ENCODE measurements around the gene CNGA1.
"Not testable (repeated sequence)": the region's sequence is repeated elsewhere in the genome, so short reads cannot be mapped to it uniquely, and the experiment has no call there.

Gene CNGA1

DNA sequence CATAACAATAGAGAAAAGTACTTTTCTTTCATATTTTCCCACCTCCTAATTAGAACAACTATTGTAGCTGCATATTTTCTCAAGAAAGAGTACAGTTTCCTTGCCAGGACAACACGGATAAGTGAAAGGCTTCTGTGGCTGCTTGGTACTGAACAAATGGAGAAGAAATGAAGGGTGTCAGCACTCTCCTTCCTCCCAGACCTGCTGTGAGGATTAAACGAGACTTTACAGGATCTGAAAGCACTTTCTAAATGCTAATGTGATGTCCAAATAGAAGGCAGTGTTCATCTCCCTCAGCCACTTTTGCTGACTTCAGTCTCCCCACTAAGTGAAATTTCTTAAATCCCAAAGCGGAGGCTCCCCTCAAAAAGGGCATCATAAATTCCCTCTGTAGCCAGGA, 14.0 kb upstream of the CNGA1 start:
- no peak for DNase-seq (ENCODE audit: low read depth in 2 of 2)

DNA sequence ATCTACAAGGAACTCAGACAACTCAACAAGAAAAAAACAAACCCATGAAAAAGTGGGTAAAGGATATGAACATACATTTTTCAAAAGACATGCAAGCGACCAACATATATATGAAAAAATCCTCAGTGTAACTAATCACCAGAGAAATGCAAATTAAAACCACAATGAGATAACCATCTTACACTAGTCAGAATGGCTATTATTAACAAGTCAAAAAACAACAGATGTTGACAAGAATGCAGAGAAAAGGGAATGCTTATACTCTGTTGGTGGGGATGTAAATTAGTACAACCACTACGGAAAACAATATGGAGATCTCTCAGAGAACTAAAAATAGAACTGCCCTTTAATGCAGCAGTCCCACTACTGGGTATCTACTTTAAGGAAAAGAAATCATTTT, 12.2 kb upstream of the CNGA1 start:
- DNase-seq (ENCODE audit: low read depth in 2 of 2) = no peak

DNA sequence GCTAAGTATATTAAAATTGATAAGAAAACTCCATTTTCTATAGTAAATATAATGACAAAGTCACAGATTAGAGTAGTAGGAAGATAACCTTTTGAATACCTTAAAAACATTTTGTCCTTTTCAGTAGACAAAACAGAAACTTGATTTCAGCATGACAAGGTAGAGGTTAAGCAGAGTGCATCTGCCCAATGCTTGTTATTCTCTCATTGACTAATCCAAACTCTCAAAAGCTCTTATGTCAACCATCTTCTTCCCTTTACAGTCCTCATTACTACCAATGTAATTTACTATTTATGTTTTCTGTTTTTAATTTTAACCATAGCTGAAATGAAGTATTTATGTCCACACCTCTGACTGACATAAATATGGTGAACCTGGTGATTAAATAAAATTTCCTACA, 11.2 kb upstream of the CNGA1 start:
- no peak for DNase-seq (ENCODE audit: low read depth in 2 of 2)

DNA sequence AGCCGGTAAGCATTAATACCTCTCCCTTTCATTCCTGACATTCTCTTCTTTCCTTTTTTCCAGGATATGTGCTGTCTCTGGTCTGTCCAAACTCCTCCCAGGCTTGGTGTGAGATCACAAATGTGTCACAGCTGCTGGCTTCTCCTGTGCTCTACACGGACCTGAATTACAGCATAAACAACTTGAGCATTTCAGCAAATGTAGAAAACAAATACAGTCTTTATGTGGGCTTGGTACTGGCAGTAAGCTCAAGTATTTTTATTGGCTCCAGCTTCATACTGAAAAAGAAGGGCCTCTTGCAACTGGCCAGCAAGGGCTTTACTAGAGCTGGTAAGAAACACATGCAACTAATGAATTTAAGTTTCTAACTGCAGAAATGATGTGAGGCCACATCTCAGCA, 8.5 kb upstream of the CNGA1 start:
- no peak for DNase-seq (ENCODE audit: low read depth in 2 of 2)

DNA sequence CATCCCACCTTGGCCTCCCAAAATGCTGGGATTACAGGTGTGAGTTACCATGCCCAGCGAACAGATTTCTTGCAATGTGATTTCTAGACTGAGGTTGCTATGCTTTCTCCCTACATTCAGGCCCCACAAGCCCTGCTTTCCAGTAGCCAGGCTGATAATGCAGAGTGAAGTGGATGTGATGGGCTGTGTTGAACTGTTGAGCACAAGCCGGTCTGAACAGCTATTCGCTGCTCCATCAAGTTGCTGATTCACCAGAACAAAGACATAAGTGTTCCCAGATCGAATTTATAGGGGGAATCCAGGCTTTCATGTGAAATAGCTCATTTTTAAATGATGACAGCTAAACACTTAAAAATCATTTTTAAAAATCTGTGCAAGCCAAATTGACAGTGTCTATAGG, 8.0 kb upstream of the CNGA1 start:
- no peak for DNase-seq (ENCODE audit: low read depth in 2 of 2)

DNA sequence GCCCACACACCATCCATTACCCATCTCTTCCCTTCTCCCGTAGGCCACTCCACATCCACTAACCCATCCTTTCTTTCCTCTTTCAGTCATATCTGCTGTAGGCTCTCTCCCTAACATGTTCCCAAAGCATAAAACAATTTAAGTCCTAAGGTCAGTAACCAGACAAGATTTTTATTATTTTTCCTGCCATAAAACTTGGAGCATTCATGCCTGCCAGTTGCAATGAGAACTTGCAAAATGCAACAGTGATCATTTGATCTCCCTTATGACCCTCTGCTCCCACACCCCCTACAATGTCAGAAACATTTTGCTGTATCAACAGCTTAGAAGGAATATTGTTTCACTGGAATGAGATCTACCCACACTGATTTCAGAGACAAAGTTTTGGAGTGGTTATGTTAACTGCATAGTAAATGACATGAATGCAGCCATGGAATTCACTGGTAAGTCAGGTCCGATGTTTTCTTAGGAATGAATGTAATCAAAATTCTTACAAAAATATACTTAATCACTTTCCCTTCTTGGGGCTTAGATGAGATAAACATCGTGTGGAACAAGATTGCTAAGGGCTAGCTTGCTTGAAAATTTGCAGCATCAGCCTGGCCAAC, 5.8 kb upstream of the CNGA1 start:
- no peak for DNase-seq (ENCODE audit: low read depth in 2 of 2)

DNA sequence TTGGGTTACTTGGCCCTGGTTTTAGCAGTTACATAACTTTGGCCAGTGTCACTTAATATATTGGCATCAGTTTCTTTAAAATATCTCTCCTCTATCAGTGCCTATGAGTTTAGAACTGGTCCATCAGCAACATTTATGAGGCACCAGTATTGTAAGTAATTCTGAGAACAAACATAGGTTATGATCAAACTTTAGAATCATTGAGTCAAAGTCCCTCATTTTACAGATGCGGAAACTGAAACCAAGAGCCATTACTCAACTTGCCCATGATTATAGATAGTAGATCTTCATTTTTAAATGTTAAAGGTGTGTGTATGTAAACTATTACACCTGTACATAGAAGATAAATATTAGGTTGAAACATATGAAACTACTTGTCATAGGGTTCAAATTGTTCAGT, 4.6 kb upstream of the CNGA1 start:
- no peak for DNase-seq (ENCODE audit: low read depth in 2 of 2)

DNA sequence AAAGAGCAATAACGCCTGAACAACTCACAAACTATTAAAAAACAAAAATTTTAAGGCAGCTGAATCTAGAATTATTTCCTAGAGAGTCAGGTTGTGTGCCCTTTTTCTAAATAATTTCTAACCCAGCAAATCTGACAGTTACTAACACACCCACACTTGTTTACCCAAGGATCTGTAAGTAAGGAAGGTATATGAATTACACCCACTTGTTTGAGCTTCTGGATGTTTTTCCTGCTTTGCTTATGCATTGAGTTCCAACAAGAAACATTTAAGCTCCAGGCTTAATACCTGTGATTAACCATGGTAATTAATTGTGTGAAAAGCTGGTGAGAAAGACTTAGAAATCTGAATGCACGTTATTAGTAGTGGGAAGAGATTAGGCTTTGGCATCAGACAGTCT, 1.6 kb upstream of the CNGA1 start:
- DNase-seq (ENCODE audit: low read depth in 2 of 2) = no peak

DNA sequence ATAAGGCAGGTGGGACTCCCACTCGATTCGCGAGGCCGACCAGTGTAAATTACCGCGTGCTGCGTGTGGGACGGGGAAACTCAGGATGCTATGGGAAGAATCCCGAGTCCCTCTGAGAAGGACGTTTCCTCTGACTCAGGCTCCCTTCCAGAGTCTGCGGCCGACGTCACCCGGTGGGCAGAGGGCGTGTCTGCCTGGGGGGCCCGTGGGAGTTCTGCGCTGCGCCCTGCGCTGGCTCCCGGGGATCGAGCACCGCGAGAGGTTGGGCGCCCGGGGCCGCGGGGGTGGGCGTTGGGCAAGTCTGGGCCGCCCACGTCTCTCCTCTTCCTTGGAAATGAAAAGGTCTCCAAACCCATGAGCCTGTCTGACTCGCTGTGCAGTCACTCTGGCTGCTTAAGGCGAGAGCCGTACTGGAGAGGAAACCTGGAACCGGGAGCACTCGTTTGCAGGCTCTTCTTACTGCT, 659 bp upstream of the CNGA1 start:
- DNase-seq (ENCODE audit: low read depth in 2 of 2) = peak; percentile 45 to 46

DNA sequence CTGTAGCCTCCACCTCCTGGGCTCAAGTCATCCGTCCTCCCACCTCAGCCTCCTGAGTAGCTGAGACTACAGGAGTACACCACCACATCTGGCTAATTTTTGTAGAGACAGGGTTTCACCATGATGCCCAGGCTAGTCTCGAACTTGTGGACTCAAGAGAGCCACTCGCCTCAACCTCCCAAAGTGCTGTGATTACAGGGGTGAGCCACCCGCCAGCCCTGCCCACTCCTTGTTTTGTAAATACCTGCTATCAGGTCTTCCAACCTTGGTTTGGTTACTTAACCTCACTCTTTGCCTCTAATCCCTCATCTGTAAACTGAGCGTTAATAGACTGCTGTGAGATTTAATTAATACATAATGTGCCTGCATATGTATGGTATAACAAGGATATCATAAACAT, 803 bp downstream of the CNGA1 start:
- no peak for DNase-seq (ENCODE audit: low read depth in 2 of 2)

DNA sequence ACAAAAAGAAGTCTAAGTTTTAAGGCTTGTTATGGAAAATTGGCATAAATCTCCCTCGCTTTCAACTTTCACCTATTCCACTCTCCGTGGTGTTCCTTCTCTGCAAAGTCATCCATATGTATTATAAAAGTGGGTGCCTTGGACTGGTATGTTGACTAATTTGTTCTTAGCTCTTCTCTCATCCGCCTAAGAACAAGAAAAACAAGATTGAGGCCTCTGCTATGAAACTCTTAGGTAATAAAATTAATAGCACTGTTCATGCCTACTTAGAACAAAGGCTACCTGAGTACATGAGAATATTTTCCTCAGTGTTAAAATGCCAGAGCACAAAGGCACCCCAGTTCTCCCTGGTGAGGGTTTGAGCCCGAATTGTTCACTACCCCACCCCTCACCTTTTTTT, 1.3 kb downstream of the CNGA1 start:
- no peak for DNase-seq (ENCODE audit: low read depth in 2 of 2)

DNA sequence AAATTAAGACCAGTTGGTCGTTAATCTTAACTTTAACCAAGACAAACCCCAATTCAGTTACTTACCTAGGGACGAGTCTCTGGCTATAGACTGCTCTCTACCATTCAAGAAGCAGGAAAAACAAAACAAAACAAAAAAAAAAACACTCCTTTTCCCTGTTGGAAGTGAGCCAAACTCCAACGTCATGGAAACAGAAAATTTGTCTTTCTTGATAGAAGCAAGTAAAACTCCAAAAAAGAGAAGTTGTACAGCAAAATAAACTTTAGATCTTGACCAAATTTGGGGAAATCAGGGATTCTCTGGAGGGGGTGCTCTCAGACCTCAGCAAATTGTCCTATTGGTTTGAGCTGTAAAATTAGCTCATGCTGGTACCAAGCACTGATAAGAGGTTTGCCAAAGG, 3.7 kb downstream of the CNGA1 start:
- DNase-seq (ENCODE audit: low read depth in 2 of 2) = no peak

DNA sequence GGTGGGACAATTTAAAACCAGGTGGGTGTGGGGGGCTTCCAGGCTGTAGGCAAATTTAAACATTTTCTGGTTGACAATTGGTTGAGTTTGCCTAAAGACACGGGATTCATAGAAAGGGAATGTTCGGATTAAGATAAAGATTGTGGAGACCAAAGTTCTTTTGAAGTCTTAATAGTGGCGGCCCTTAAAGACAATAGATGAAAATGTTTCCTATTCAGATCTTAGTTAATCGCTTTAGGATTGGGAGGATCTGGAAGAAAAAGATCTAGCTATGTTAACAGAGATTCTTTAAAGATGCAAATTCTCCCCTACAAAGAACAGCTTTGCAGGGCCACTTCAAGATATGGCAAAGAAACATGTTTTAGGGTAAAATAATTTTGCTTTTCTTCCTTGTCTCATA, 4.8 kb downstream of the CNGA1 start:
- DNase-seq (ENCODE audit: low read depth in 2 of 2) = no peak

DNA sequence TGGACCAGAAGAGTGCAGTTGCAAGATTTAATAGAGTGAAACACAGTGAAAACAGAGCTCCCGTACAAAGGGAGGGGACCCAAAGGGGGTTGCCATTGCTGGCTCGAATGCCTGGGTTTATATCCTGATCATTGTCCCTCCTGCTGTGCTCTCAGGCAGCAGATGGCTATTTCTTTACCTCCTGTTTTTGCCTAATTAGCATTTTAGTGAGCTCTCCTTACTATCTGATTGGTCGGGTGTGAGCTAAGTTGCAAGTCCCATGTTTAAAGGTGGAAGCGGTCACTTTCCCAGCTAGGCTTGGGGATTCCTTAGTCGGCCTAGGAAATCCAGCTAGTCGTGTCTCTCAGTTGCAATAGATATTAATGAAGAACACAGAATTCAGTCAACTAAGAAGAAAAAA, 5.6 kb downstream of the CNGA1 start:
- DNase-seq (ENCODE audit: low read depth in 2 of 2) = not testable (repeated sequence)

DNA sequence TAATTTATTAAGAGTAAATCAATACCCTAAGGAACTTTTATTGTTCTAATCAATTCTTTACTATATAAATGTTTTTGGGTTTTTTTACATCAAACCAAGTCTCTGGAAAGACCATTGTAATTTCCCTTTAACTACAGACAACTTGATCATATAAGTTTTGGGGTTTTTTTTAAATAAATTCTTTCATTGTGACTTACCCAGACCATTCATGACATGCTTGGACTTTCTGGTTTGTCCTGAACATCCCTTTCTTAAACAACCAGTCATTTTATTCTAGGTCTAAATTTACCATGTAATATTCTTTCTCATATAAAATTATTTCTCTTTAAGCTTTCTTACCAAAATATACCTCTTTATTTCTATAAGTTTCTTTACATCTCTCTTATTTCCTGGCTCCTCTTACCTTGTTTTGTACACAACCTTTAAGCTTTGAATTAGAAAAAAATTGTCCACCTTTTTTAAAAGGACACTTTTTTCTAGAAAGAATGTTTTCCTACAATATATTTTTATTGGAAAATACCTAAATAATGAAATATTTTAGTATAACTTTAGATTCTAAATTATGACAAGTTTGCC, 8.4 kb downstream of the CNGA1 start:
- DNase-seq (ENCODE audit: low read depth in 2 of 2) = no peak

DNA sequence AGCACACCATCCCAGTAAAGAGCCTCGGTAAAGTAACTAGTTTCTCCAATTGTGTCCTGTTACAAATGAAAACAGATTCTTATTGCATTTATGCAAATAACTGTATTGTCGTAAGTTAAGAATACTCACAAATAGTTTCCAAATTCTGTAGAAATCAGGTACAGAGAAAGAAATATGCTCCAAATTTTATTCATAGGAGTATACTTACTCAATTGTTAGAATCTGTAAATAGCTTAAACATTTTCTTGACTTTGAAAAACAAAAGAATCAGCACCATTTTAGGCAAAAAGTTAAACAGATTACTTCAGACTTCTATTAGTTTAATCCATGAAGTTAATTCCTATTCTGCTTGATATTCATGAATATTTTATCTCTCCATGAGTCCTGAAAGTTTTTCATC, 10.7 kb downstream of the CNGA1 start:
- no peak for DNase-seq (ENCODE audit: low read depth in 2 of 2)

DNA sequence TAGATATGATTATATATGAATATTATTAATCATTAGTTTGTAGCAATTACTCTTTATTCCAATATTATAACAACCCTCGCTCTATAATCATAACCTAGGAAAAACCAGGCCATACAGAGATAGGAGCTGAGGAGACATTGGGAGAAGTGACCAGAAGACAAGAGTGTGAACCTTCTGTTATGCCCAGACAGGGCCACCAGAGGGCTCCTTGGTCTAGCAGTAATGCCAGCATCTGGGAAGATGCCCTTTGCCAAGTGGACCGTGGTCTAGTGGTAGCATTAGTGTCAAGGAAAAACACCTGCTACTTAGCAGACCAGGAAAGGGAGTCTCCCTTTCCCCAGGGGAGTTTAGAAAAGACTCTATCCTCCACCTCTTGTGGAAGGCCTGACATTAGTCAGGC, 12.9 kb downstream of the CNGA1 start:
- peak in 1 of 2 donors; percentile 16 for DNase-seq (ENCODE audit: low read depth in 2 of 2)

DNA sequence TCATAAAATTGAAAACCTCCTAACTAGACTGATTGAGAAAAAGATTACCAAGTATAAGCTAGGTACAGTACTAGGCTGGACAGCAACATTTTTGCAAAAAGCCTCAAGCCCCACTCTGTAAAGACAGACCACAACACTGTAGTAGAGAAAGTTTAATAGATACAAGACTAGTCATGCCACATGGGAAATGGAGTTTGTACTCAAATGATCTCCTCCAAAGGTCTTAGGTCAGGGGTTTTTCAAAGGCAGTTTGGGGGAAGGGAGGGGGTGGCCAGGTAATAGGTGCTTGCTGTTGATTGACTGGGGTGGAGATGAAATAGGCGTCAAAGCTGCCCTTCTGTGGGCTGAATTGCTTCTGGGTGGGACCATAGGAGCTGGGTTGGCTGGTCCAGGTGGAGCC, 14.2 kb downstream of the CNGA1 start:
- no peak for DNase-seq (ENCODE audit: low read depth in 2 of 2)

DNA sequence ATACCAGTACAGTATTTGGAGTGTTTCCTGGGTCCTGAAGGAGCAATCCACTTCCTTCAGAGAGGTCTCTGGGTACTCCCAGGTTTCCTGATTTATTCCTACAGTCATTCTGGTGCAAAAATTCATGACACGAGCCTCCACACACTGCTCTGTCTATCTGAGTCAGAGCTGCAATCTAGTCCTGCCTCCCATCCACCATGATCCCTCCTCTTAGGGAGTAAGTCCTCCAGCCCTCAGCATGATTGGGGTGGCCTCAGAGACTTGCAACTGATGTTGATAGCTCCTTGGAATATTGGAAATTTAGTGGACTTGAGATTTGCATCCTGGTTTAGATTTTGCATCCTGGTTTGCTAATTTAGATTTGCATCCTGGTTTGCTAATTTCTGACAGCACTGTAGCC, 20.5 kb downstream of the CNGA1 start:
- no peak for DNase-seq (ENCODE audit: low read depth in 2 of 2)

DNA sequence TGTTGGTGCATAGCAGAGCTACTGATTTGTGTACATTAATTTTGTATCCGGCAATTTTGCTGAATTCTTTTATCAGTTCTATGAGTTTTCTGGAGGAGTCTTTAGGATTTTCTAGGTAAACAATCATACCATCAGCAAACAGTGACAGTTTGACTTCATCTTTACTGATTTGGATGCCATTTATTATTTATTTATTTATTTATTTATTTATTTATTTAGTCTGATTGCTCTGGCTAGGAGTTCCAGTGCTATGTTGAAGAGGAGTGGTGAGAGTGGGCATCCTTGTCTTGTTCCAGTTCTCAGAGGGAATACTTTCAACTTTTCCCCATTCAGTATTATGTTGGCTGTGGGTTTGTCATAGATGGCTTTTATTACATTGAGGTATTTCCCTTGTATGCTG, 24.0 kb downstream of the CNGA1 start:
- DNase-seq (ENCODE audit: low read depth in 2 of 2) = not testable (repeated sequence)

DNA sequence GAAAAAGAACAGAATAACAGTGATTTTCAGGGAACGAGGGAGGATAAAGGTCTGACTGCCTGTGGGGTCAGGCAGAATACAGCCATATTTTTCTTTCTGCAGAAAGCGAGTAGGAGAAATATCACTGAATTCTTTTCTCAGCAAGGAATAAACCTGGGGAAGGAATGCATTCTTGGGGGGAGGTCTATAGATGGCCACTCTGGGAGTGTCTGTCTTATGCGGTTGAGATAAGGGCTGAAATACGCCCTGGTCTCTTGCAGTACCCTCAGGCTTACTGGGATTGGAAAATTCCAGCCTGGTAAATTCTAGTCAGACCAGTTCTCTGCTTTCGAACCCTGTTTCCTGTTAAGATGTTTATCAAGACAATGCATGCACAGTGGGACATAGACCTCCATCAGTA, 26.3 kb downstream of the CNGA1 start:
- DNase-seq (ENCODE audit: low read depth in 2 of 2) = no peak

DNA sequence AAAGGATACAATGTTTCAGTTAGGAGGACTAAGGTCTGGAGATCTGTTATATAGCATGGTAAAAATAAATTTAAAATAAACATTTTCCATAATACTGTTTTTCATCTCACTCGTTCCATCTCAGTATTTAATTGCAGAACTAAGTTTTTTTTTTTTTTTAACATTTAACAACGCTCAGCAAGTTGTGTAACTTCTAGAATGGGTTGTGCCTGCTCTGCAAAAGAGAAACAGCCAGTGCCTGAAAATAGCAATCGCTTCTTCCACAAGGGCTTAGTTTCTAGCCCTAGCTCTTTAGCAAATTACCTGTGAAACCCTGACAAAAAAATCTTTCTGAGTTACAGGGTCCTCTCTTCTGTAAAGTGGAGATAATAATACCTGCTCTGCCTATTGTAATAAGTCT, 41.9 kb downstream of the CNGA1 start:
- DNase-seq (ENCODE audit: low read depth in 2 of 2) = no peak

DNA sequence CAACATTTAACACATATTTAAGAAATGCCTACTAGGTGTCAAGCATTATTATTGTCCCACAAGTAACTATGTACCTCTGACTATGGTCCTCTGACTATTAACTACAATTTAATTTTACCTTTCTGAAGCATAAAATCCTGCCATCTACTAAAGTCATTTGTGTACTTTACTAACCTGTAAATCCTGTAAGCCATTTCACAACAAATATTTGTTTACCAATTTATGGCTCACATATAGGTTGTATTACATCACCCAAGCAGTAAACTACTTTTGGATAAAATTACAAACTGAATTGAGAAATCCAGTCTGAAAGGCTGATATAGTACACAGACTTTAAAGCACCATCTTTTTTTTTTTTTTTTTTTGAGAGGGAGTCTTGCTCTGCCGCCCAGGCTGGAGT, 43.8 kb downstream of the CNGA1 start:
- no peak for DNase-seq (ENCODE audit: low read depth in 2 of 2)

DNA sequence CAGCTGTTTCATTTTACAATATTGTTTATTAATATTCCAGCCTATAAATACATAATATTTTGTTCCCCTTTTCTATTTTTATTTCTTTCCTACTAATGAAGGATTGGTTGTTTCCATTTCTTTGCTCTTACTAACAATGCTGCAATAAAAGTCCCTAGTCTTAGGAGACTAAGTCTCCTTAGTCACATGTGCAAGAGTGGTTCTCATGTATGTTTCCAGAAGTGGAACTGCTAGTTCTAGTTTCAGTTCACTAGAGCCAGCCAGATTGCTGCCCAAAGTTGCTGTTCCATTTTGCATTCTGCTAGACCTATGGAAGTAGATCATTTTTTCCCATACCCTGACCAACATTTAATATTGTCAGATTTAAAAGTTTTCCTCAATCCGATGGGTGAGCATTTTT, 44.3 kb downstream of the CNGA1 start:
- no peak for DNase-seq (ENCODE audit: low read depth in 2 of 2)
